Immature natural killer cell (primary cell): ENCODE measurements around the gene SH2D2A. TPM values are rescaled to one million over a fixed set of nuclear protein-coding genes. Genes with fewer than 3 reads are reported as not detected.

Source experiments
- DNase-seq, 3 donors: peaks; one replicate each; pipeline ENCODE4 v3.0.0; 2022; ENCODE audit warnings: mixed read lengths in 1 of 3
- H3K27ac Mint-ChIP-seq, 6 donors: one replicate each; pipeline ENCODE4 v1.8.0; 2020; ENCODE audit warnings: mixed read lengths in 6 of 6, mild to moderate bottlenecking in 5 of 6, inconsistent platforms in 4 of 6, moderate library complexity in 3 of 6
- H3K27me3 Mint-ChIP-seq, 3 donors: one replicate each; pipeline ENCODE4 v1.8.0; 2020 to 2021; ENCODE audit warnings: low read depth in 3 of 3, mild to moderate bottlenecking in 3 of 3, mixed read lengths in 3 of 3, moderate library complexity in 3 of 3, inconsistent platforms in 1 of 3
- H3K36me3 Mint-ChIP-seq, 3 donors: one replicate each; pipeline ENCODE4 v1.8.0; 2020; ENCODE audit warnings: mixed read lengths in 3 of 3, inconsistent platforms in 2 of 3, mild to moderate bottlenecking in 2 of 3
- H3K4me1 Mint-ChIP-seq, 2 donors: one replicate each; pipeline ENCODE4 v1.8.0; 2020; ENCODE audit warnings: inconsistent platforms in 2 of 2, mild to moderate bottlenecking in 2 of 2, mixed read lengths in 2 of 2, moderate library complexity in 1 of 2
- H3K4me3 Mint-ChIP-seq, 5 donors: one replicate each; pipeline ENCODE4 v1.8.0; 2020; ENCODE audit warnings: mild to moderate bottlenecking in 5 of 5, mixed read lengths in 5 of 5, inconsistent platforms in 3 of 5, moderate library complexity in 3 of 5
- H3K9me3 Mint-ChIP-seq, 6 donors: one replicate each; pipeline ENCODE4 v1.8.0; 2020; ENCODE audit warnings: mild to moderate bottlenecking in 6 of 6, mixed read lengths in 6 of 6, inconsistent platforms in 4 of 6, moderate library complexity in 3 of 6
- polyA plus RNA-seq, 3 donors: library from polyadenylated mRNA; unstranded; fragments of 300-500 nt; fragmentation: Illumina TruSeq; gene quantifications; one replicate each; pipeline ENCODE4 v1.2.3, GENCODE V29; 2021

Gene SH2D2A
- polyA plus RNA-seq, 3 donors from 2014 or later = 76.4 to 139 (median 84.1) TPM

DNA sequence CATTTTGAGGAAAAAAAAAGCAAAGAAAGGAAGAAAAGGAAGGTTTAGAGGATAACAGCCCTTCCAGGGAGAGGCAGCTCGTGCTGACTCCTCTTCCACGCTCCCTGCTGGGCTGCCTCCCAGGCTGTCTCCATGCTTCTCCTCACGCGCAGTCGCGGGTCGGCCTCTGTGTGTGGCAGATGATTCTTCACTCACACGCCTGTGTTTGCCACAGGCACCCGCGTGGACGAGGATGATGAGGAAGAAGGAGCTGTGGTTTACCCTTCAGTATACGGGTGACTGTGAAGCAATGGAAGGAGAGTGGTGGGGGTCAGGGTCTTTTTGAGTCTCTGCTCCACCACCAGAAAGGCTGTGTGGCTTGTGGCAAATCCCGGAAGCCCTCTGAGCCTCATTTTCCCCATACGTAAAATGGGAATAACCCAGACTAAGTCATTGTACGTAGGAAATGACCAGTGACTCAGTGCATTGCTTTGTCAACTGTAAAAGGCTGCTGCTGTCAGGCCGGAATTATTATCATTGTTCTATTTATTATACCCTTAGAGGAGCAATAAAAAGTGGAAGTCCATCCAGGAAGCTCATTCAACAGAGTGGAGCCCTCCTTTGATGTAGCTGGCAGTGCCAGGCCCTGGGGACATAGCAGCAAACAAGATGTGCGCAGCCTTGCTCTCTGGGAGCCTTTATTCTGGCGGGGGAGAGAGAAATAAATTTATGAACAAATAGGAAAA lies 11.9 kb upstream of the SH2D2A start:
- no peak for DNase-seq
- no peak overlapping the region for H3K4me3 Mint-ChIP-seq
- H3K4me1 Mint-ChIP-seq = no peaks in the 10 kb centered on the region
- H3K27me3 Mint-ChIP-seq = peaks cover 0 to 10% (median 0%) of the 10 kb centered on the region in 3 donors
- H3K27ac Mint-ChIP-seq = peak overlapping the region in 2 of 6 donors; percentile 71 to 76
- H3K36me3 Mint-ChIP-seq = peaks cover 0 to 5% (median 0%) of the 10 kb centered on the region in 3 donors
- no peaks in the 10 kb centered on the region for H3K9me3 Mint-ChIP-seq

DNA sequence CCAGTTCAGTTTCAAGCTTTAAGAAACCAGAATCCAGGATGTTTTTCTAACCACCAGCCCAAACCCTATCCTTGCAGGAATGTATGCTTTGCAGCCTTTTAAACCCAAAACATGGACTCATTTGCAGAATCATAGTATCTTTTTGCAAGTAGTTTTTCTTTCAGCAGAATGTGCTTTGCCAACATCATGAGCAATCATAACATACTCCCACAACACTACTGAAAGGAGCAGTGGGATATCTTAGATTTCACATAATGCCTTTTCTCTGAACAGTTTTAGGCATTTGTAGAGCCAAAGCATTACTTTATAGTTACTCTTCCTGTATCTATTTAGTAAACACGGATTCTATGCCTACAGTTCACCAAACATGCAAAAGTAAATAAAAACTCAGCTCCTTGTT lies 10.0 kb upstream of the SH2D2A start:
- Mint-ChIP-seq H3K4me3 (no peak overlapping the region), H3K4me1 (peaks cover 6% of the 10 kb centered on the region in 2 donors), H3K27ac (no peak overlapping the region), H3K36me3 (peaks cover 0 to 5% (median 0%) of the 10 kb centered on the region in 3 donors), H3K9me3 (no peaks in the 10 kb centered on the region), H3K27me3 (peaks cover 0 to 8% (median 0%) of the 10 kb centered on the region in 3 donors)
- DNase-seq = no peak

DNA sequence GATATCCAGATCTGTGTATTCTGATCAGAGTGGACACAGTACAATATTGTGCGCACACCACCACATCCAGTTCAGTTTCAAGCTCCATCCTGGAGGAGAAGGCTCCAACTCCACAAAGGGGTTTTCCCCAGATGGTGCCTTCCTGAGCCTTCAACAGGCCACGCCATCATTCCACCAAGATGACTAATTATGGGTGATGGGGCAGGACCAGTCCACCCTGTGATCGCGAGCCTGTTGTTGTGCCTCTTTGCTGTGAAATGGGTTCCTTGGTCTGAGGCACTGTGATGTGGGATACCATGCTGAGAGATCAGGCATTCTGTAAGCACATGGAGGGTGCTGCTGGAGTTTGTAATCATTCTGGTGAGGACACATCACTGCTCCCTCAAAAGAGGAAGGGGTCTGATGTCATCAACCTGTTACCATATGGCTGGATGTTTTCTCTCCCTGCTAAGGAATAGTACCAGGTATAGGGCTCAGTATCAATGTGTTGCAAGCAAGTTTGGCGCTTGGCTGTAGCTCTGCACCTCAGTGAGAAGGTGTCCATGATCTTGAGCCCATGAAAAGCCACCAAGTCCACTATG lies 6.7 kb upstream of the SH2D2A start:
- Mint-ChIP-seq H3K9me3 (no peaks in the 10 kb centered on the region), H3K4me3 (no peak overlapping the region), H3K27ac (peak overlapping the region in 4 of 6 donors; percentile 20 to 83 (median 78)), H3K27me3 (peaks cover 0 to 5% (median 4%) of the 10 kb centered on the region in 3 donors), H3K4me1 (peaks cover 14 to 16% of the 10 kb centered on the region in 2 donors), H3K36me3 (peaks cover 0 to 9% (median 0%) of the 10 kb centered on the region in 3 donors)
- DNase-seq = no peak

DNA sequence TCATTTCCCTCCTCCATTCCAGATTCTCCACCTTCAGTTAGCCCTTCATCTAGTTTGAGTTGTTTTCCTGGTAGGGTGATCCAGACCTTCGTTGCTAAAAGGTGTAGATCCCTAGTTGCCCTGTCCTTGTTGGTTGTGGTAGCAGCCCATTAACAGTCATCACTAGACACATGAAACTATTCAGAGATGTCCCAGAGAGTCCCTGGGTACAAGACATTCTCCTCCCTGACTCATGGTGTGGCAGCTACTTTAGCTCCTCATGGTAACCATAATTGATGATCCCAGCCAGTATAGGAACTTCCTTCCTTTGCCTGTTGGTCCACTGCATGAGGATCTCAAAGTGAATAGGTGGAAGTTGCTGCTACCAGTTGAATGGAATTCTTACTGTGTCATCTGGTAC lies 6.0 kb upstream of the SH2D2A start:
- Mint-ChIP-seq H3K4me1 (peaks cover 18 to 22% of the 10 kb centered on the region in 2 donors), H3K27ac (peak overlapping the region in 4 of 6 donors; percentile 24 to 83 (median 78)), H3K36me3 (peaks cover 0 to 9% (median 0%) of the 10 kb centered on the region in 3 donors), H3K27me3 (peaks cover 0 to 9% (median 8%) of the 10 kb centered on the region in 3 donors), H3K4me3 (no peak overlapping the region), H3K9me3 (no peaks in the 10 kb centered on the region)
- DNase-seq = no peak

DNA sequence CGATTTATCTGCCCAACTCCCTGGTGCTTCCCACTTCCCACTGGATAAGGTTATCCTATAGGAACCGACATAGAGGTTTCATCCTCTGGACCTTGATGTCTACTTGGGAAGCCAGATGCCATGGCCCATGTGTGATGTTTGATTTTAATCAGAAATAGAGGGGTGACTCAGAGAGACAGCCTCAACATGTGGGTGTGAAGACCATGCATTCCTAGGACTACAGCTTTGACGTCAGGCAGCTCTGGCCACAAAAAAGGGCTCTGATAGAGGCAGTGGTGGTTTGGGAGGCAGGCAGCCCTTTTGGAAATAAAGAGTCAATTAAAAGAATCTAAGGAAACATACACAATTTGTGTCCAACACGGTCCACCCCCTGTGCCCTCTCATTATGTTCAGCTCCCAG lies 5.2 kb upstream of the SH2D2A start:
- peak overlapping the region in 5 of 6 donors; percentile 37 to 89 (median 75) for H3K27ac Mint-ChIP-seq
- peak overlapping the region in 1 of 5 donors; percentile 14 for H3K4me3 Mint-ChIP-seq
- peaks cover 4 to 17% (median 14%) of the 10 kb centered on the region in 3 donors for H3K27me3 Mint-ChIP-seq
- peaks cover 0 to 9% (median 0%) of the 10 kb centered on the region in 3 donors for H3K36me3 Mint-ChIP-seq
- peaks cover 27 to 29% of the 10 kb centered on the region in 2 donors for H3K4me1 Mint-ChIP-seq
- H3K9me3 Mint-ChIP-seq = no peaks in the 10 kb centered on the region
- peak; percentile 47 to 55 (median 48) for DNase-seq

DNA sequence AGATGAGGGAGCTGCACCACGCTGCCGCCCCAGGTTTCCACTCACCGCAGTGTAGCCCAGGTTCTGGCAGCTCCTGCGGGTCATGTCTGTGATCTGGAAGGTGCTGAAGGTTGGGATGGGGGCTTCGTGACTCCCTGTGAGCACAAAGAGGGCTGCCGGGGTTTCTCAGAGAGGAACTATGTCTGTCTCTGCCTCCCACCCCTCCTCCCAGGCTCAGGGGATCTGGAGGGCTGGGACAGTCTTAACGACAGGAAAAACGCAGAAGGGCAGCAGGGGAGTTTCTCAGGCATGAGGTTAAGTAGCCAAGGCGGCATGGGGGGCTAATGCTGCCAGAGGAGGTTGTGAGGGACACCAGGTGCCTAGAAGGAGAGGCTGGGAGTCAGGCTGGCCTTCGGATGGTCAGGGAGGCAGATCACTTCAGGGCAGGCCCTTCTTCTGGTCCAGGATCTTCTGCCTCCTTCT lies 656 bp downstream of the SH2D2A start:
- peak in 1 of 3 donors; percentile 54 for DNase-seq
- no peaks in the 10 kb centered on the region for H3K9me3 Mint-ChIP-seq

GRCh38 chr1:156815307-156815826 lies 1.3 kb downstream of the SH2D2A start:
- Mint-ChIP-seq H3K27me3 (peaks cover 29 to 69% (median 61%) of the 10 kb centered on the region in 3 donors), H3K9me3 (no peaks in the 10 kb centered on the region), H3K4me1 (peaks cover 73 to 77% of the 10 kb centered on the region in 2 donors), H3K36me3 (peaks cover 28 to 32% (median 28%) of the 10 kb centered on the region in 3 donors), H3K4me3 (peak overlapping the region; percentile 84 to 96 (median 94)), H3K27ac (peak overlapping the region; percentile 98 to 100 (median 100))
- DNase-seq = peak in 2 of 3 donors; percentile 33 to 34

More for the DNA sequence above, 656 bp downstream of the SH2D2A start:
- Mint-ChIP-seq H3K27me3 (peaks cover 29 to 63% (median 59%) of the 10 kb centered on the region in 3 donors), H3K36me3 (peaks cover 26 to 30% (median 27%) of the 10 kb centered on the region in 3 donors), H3K4me1 (peaks cover 68 to 71% of the 10 kb centered on the region in 2 donors), H3K27ac (peak overlapping the region; percentile 98 to 100 (median 100)), H3K4me3 (peak overlapping the region; percentile 84 to 96 (median 94))

DNA sequence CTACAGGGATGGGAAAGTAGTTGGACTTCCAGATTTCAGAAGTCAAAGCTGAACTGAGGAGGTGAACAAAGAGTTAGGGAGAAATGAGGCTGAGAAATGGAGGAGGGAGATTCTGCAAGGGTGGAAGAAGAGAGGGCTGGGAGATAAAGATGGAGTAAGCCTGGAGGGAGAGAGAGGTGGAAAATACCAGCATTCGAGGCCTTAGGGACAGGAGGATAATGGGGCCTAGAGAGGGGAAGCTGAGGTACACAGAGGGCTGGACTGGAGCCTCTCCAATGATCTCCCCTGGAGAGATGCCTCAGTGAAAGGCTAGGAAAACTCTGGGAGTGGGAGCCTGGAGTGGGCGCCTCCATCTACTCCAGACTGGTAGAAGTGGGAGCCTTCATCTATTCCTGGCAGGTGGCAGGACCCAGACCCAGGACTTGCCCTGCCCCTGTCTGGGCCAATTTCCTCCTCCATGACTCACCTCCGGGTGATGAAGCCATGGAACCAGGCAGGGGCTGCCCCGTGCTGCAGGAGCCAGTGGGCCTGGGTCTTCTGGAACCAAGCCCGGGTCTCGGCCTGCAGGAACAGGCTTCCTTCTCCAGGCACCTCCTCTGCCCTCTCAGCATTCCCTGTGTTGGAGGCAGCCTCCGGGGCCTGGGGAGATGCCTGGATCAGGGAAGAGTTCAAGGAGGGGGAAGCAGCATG lies 1.9 kb downstream of the SH2D2A start:
- DNase-seq = peak in 2 of 3 donors; percentile 33 to 41
- H3K27ac Mint-ChIP-seq = peak overlapping the region; percentile 98 to 100 (median 100)
- H3K9me3 Mint-ChIP-seq = no peaks in the 10 kb centered on the region
- peak overlapping the region; percentile 84 to 96 (median 94) for H3K4me3 Mint-ChIP-seq
- peaks cover 29 to 70% (median 58%) of the 10 kb centered on the region in 3 donors for H3K27me3 Mint-ChIP-seq
- H3K4me1 Mint-ChIP-seq = peaks cover 80 to 84% of the 10 kb centered on the region in 2 donors
- H3K36me3 Mint-ChIP-seq = peaks cover 24 to 36% (median 28%) of the 10 kb centered on the region in 3 donors

DNA sequence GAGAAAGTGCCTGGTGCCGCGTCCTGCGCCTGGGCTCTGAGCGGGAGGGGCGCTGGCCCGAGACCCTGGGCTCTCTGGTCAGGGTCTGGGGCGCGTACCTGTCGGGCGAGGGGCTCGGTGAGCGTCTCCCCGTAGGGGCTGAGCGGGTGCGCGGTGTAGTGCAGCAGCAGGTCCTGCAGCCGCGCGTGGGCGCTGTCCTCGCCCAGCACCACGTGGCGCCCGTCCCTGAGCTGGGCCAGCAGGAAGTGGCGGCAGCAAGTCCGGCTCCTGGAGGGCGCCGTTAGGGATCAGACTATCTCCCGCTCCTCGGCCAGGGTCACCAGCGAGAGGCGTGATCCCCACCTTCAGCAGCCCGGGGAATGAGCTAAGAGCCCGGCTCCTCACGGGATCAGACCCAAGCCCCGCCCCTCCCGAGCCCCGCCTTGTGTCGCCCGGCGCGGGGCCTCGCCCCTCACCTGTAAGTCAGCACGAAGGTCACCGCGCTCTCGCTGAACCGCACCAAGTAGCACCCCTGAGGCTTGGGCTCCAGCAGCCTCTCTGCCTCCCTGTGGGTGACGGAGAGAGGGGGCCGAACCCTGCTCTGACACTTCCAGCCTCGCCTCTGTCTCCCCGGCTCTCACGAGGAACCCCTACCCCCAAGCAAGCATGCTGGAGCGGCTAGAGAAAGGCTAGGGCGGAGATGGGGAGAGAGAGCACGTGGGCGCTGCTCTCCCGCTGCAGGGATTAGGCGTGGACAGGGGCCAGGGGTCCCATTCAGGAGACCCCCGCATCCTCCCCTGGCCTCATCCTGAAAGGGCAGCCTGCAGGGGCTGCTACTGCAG lies 2.7 kb downstream of the SH2D2A start:
- Mint-ChIP-seq H3K4me1 (peaks cover 87 to 89% of the 10 kb centered on the region in 2 donors), H3K27ac (peak overlapping the region; percentile 98 to 100 (median 100)), H3K36me3 (peaks cover 24 to 42% (median 31%) of the 10 kb centered on the region in 3 donors), H3K27me3 (peaks cover 30 to 75% (median 62%) of the 10 kb centered on the region in 3 donors), H3K4me3 (peak overlapping the region; percentile 84 to 96 (median 94)), H3K9me3 (no peaks in the 10 kb centered on the region)
- DNase-seq = peak; percentile 83 to 89 (median 88)

DNA sequence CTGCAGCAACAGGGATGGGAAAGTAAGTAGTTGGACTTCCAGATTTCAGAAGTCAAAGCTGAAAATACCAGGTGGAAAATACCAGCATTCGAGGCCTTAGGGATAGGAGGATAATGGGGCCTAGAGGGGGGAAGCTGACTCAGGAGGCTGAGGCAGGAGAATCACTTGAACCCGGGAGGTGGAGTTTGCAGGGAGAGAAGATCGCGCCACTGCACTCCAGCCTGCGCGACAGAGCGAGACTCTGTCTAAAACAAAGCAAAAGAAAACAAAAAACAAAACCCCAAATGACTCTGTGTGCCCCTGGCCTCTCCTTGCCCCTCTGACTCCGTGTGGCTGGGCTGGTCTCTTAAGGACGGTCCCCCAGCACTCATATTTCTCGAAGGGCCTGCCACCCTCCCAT lies 3.4 kb downstream of the SH2D2A start:
- H3K9me3 Mint-ChIP-seq = no peaks in the 10 kb centered on the region
- peaks cover 90 to 93% of the 10 kb centered on the region in 2 donors for H3K4me1 Mint-ChIP-seq
- H3K27me3 Mint-ChIP-seq = peaks cover 35 to 80% (median 66%) of the 10 kb centered on the region in 3 donors
- peak overlapping the region; percentile 84 to 96 (median 94) for H3K4me3 Mint-ChIP-seq
- no peak for DNase-seq
- peaks cover 24 to 46% (median 32%) of the 10 kb centered on the region in 3 donors for H3K36me3 Mint-ChIP-seq
- H3K27ac Mint-ChIP-seq = peak overlapping the region; percentile 98 to 100 (median 100)

DNA sequence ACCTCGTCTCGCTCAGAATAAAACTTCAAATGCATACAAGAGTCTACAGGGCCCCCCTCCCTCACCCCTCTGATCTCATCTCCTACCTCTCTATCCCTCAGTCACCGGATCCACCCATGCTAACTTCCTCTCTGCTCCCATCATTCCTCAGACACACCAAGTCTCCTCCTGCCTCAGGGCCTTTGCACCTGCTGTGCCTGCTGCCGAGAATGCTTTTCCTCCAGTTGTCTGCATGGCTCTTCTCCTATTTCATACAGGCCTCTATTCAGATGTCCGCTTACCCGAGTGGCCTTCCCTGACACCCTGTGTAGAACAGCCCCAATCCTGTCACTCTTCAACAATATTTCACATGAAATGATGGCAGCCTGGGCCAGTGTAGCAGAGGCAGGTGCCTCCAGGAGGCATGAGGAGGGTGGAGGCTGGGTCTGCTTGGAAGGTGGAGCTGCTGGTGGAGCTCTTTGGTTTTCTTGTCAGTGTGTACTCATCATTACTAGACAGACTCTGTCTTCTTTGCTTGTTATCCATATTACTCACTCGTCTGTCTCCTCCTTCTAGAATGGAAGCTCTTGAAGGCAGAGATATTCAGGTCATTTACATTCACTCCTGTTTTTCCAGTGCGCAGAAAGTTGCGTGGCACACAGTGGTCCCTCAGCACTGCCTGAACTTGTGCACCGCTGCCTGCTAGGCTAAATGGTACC lies 4.2 kb downstream of the SH2D2A start:
- Mint-ChIP-seq H3K4me1 (peaks cover 93 to 95% of the 10 kb centered on the region in 2 donors), H3K27ac (peak overlapping the region; percentile 98 to 100 (median 100)), H3K4me3 (peak overlapping the region; percentile 84 to 96 (median 94)), H3K36me3 (peaks cover 32 to 55% (median 32%) of the 10 kb centered on the region in 3 donors), H3K27me3 (peaks cover 35 to 81% (median 68%) of the 10 kb centered on the region in 3 donors), H3K9me3 (no peaks in the 10 kb centered on the region)
- DNase-seq = peak in 1 of 3 donors; percentile 19

GRCh38 chr1:156811168-156811567 lies 5.5 kb downstream of the SH2D2A start:
- Mint-ChIP-seq H3K4me3 (peak overlapping the region; percentile 84 to 96 (median 94)), H3K27ac (peak overlapping the region; percentile 98 to 100 (median 100))

More at GRCh38 chr1:156811168-156811567, 5.5 kb downstream of the SH2D2A start:
- Mint-ChIP-seq H3K9me3 (no peaks in the 10 kb centered on the region), H3K27me3 (peaks cover 28 to 70% (median 58%) of the 10 kb centered on the region in 3 donors), H3K4me1 (peaks cover 92 to 98% of the 10 kb centered on the region in 2 donors), H3K36me3 (peaks cover 34 to 63% (median 36%) of the 10 kb centered on the region in 3 donors)
- DNase-seq = peak in 1 of 3 donors; percentile 21
